ENCODE data around the gene DMC1. TPM values are rescaled to one million over a fixed set of nuclear protein-coding genes. Genes with fewer than 3 reads are reported as not detected.

Gene DMC1
- total RNA-seq, 1 donor from 2014 or later: 1.1 TPM

Other genes starting within 250 kb of the DMC1 start
- not detected for gene KCNJ4, start 115.0 kb downstream of the DMC1 start, total RNA-seq
- gene KDELR3, start 102.1 kb downstream of the DMC1 start, total RNA-seq: 3.2 TPM
- gene DDX17, start 63.9 kb downstream of the DMC1 start, total RNA-seq: 183 TPM
- 0.72 TPM for gene FAM227A, start 86.2 kb upstream of the DMC1 start, total RNA-seq
- 18.4 TPM for gene CBY1, start 86.5 kb upstream of the DMC1 start, total RNA-seq
- 90.9 TPM for gene TOMM22, start 111.8 kb upstream of the DMC1 start, total RNA-seq
- gene JOSD1, start 130.8 kb upstream of the DMC1 start, total RNA-seq: 25.6 TPM
- gene GTPBP1, start 135.8 kb upstream of the DMC1 start, total RNA-seq: 20.0 TPM
- gene SUN2, start 185.8 kb upstream of the DMC1 start, total RNA-seq: 94.2 TPM
- 13.2 TPM for gene DNAL4, start 224.0 kb upstream of the DMC1 start, total RNA-seq